Endodermal cell (in vitro differentiated cells): ENCODE measurements around the gene DENND1C. TPM values are rescaled to one million over a fixed set of nuclear protein-coding genes. Genes with fewer than 3 reads are reported as not detected.

Source experiments
- DNase-seq: peaks from one replicate; pipeline ENCODE4 v3.0.0-alpha.2; 2017
- H3K27ac ChIP-seq: 2 replicates; pipeline ENCODE4 v1.5.1; 2013; ENCODE audit warnings: mild to moderate bottlenecking, low read depth, low read length, moderate library complexity
- H3K27me3 ChIP-seq: 2 replicates; pipeline ENCODE4 v1.6.1; 2013; ENCODE audit warnings: mild to moderate bottlenecking, low read length, moderate library complexity; ENCODE audit not compliant: insufficient read depth, control insufficient read depth, poor library complexity, severe bottlenecking
- H3K36me3 ChIP-seq: 2 replicates; pipeline ENCODE4 v1.7.0; 2013; ENCODE audit warnings: mild to moderate bottlenecking, low read length, moderate library complexity; ENCODE audit not compliant: control insufficient read depth, insufficient read depth
- H3K4me1 ChIP-seq: one replicate; pipeline ENCODE4 v1.7.0; 2013; ENCODE audit warnings: low read length; ENCODE audit not compliant: control insufficient read depth, insufficient read depth
- H3K4me3 ChIP-seq: 2 replicates; pipeline ENCODE4 v1.5.1; 2013; ENCODE audit warnings: mild to moderate bottlenecking, low read length, moderate library complexity
- H3K9ac ChIP-seq: 2 replicates; pipeline ENCODE4 v1.6.1; 2013; ENCODE audit warnings: mild to moderate bottlenecking, low read length, moderate library complexity; ENCODE audit not compliant: poor library complexity, severe bottlenecking; ENCODE audit errors: extremely low read depth
- H3K9me3 ChIP-seq: 2 replicates; pipeline ENCODE4 v1.6.1; 2013; ENCODE audit warnings: mild to moderate bottlenecking, low read length, moderate library complexity; ENCODE audit not compliant: control insufficient read depth
- H3K27ac Mint-ChIP-seq: 2 replicates; pipeline ENCODE4 v1.8.0; 2020; ENCODE audit warnings: mixed read lengths
- H3K27me3 Mint-ChIP-seq: 2 replicates; pipeline ENCODE4 v1.8.0; 2021; ENCODE audit warnings: mild to moderate bottlenecking, mixed read lengths; ENCODE audit not compliant: insufficient read depth
- H3K36me3 Mint-ChIP-seq: 2 replicates; pipeline ENCODE4 v1.8.0; 2020; ENCODE audit warnings: low read depth, mixed read lengths
- H3K4me1 Mint-ChIP-seq: 2 replicates; pipeline ENCODE4 v1.8.0; 2020; ENCODE audit warnings: mixed read lengths
- H3K4me3 Mint-ChIP-seq: 2 replicates; pipeline ENCODE4 v1.8.0; 2020; ENCODE audit warnings: mild to moderate bottlenecking, moderate library complexity, mixed read lengths
- H3K9me3 Mint-ChIP-seq: 2 replicates; pipeline ENCODE4 v1.8.0; 2020; ENCODE audit warnings: mild to moderate bottlenecking, mixed read lengths
- CTCF ChIP-seq: fragments of 200-600 bp; sonication (generic); conservative IDR thresholded peaks from 2 replicates; pipeline ENCODE4 v1.5.0; 2021; ENCODE audit warnings: antibody characterized with exemption, mild to moderate bottlenecking
- WGBS, 2 experiments: methylation state at CpG; one replicate each; pipeline versions ENCODE4 v1.1.5 to v1.1.7; 2013; ENCODE audit warnings: missing lambda C conversion rate in 2 of 2, mixed read lengths in 1 of 2; ENCODE audit not compliant: insufficient coverage in 1 of 2, insufficient read length in 1 of 2; 5-methylcytosine and 5-hydroxymethylcytosine counted together
- total RNA-seq, 2 donors: library from RNA; stranded (reverse); fragmentation: NEBNext Ultra II Directional in 1 of 2; extraction: Animal tissue kit (Norgen Biotek cat#: 25700) in 1 of 2; gene quantifications; 2 replicates in 1 of 2; 3 replicates in 1 of 2; pipeline ENCODE4 v1.2.1, GENCODE V29; 2021

DENND1C gene
- total RNA-seq, 2 donors from 2014 or later, result 1.7 to 2.1 TPM

- Mint-ChIP-seq H3K9me3 (peaks cover 6% of the 10 kb centered on the region), H3K27ac (no peak overlapping the region), H3K4me3 (no peak overlapping the region), H3K4me1 (no peaks in the 10 kb centered on the region), H3K27me3 (peaks cover 3% of the 10 kb centered on the region), H3K36me3 (peaks cover 25% of the 10 kb centered on the region)
- no peak overlapping the region for H3K27ac ChIP-seq
- no peaks in the 10 kb centered on the region for H3K36me3 ChIP-seq
- 87 to 97% methylated on average over 4 to 12 of the region's 13 CpGs for WGBS, 2 experiments
- H3K4me1 ChIP-seq, result no peaks in the 10 kb centered on the region
- H3K9me3 ChIP-seq, result no peaks in the 10 kb centered on the region
- no peak for TF ChIP-seq CTCF
- no peak for DNase-seq
- no peak overlapping the region for H3K9ac ChIP-seq
- no peaks in the 10 kb centered on the region for H3K27me3 ChIP-seq
- H3K4me3 ChIP-seq, result no peak overlapping the region
These were observed 39.4 kb downstream of the DENND1C start for GRCh38 chr19:6442087-6442688.

GRCh38 chr19:6440905-6441304, 40.7 kb downstream of the DENND1C start:
- no peaks in the 10 kb centered on the region for H3K9me3 ChIP-seq
- peaks cover 5% of the 10 kb centered on the region for H3K27me3 Mint-ChIP-seq

GRCh38 chr19:6439743-6440142, 41.8 kb downstream of the DENND1C start:
- Histone ChIP-seq H3K4me3 (no peak overlapping the region), H3K4me1 (no peaks in the 10 kb centered on the region), H3K27me3 (no peaks in the 10 kb centered on the region), H3K9me3 (no peaks in the 10 kb centered on the region), H3K27ac (no peak overlapping the region), H3K9ac (no peak overlapping the region), H3K36me3 (no peaks in the 10 kb centered on the region)
- Mint-ChIP-seq H3K4me1 (no peaks in the 10 kb centered on the region), H3K4me3 (no peak overlapping the region), H3K27ac (no peak overlapping the region), H3K27me3 (peaks cover 5% of the 10 kb centered on the region), H3K36me3 (peaks cover 6% of the 10 kb centered on the region), H3K9me3 (peaks cover 2% of the 10 kb centered on the region)
- no peak for DNase-seq
- WGBS, 2 experiments, result no CpG with 5 or more reads among the region's 4 CpGs
- TF ChIP-seq CTCF, result no peak

More at GRCh38 chr19:6440905-6441304, 40.7 kb downstream of the DENND1C start:
- Mint-ChIP-seq H3K4me3 (no peak overlapping the region), H3K27ac (no peak overlapping the region), H3K36me3 (peaks cover 13% of the 10 kb centered on the region), H3K9me3 (peaks cover 6% of the 10 kb centered on the region), H3K4me1 (no peaks in the 10 kb centered on the region)
- Histone ChIP-seq H3K9ac (no peak overlapping the region), H3K27ac (no peak overlapping the region), H3K4me3 (no peak overlapping the region), H3K27me3 (no peaks in the 10 kb centered on the region), H3K4me1 (no peaks in the 10 kb centered on the region), H3K36me3 (no peaks in the 10 kb centered on the region)
- WGBS, 2 experiments, result 89 to 100% methylated on average over 2 to 3 of the region's 3 CpGs
- TF ChIP-seq CTCF, result no peak
- no peak for DNase-seq
